Adrenal gland (tissue), 12 donors: ENCODE measurements around the gene LAPTM5. TPM values are rescaled to one million over a fixed set of nuclear protein-coding genes. Genes with fewer than 3 reads are reported as not detected.

ENCODE experiments used
- DNase-seq, 7 donors: peaks; one replicate each; pipeline ENCODE4 v3.0.0-alpha.2; 2019 to 2020
- H3K27ac ChIP-seq, 5 donors: fragments of 200-600 bp; sonication (generic) in 4 of 5; 1 replicate in 3 of 5; 2 replicates in 2 of 5; pipeline versions ENCODE4 v1.5.1 to v1.8.0; 2016 to 2020; ENCODE audit warnings: mild to moderate bottlenecking in 1 of 5
- H3K27me3 ChIP-seq: fragments of 200-600 bp; 2 replicates; pipeline ENCODE4 v1.8.0; 2021
- H3K36me3 ChIP-seq, 2 donors: fragments of 200-600 bp; replicated peaks in 1 of 2; 1 replicate in 1 of 2; 2 replicates in 1 of 2; pipeline versions ENCODE4 v1.5.1 to v1.8.0; 2018 to 2022
- H3K4me1 ChIP-seq, 2 donors: fragments of 200-600 bp; replicated peaks in 1 of 2; 1 replicate in 1 of 2; 2 replicates in 1 of 2; pipeline versions ENCODE4 v1.5.1 to v1.8.0; 2018 to 2021
- H3K4me3 ChIP-seq, 4 donors: fragments of 200-600 bp; sonication (generic) in 3 of 4; one replicate each; pipeline ENCODE4 v1.5.1; 2016 to 2018
- H3K9me3 ChIP-seq, 3 donors: fragments of 200-600 bp; sonication (generic) in 1 of 3; replicated peaks in 1 of 3; 1 replicate in 2 of 3; 2 replicates in 1 of 3; pipeline versions ENCODE4 v1.5.1 to v1.8.0; 2016 to 2021
- POLR2A ChIP-seq, 2 donors: fragments of 450-650 bp; IDR thresholded peaks; one replicate each; pipeline ENCODE4 v1.6.1; 2017; ENCODE audit warnings: antibody characterized with exemption in 2 of 2, mild to moderate bottlenecking in 2 of 2, moderate library complexity in 1 of 2
- WGBS, 4 donors: extraction: QIAGEN DNeasy Blood & Tissue Kit in 2 of 4; methylation state at CpG; one replicate each; pipeline versions ENCODE4 v1.1.5 to v1.1.7; 2013 to 2017; 5-methylcytosine and 5-hydroxymethylcytosine counted together
- intact Hi-C, 2 donors: fragments of 100-400 bp; cut with DNase I; formaldehyde crosslinking; loops; one replicate each; pipeline versions ENCODE4 v1.14.1 to v1.15.0; 2022 to 2023
- polyA plus RNA-seq, 3 donors: library from polyadenylated mRNA; stranded (reverse); fragments of 200-250 nt in 2 of 3; fragments of 350-450 nt in 1 of 3; fragmentation: Illumina TruSeq in 1 of 3; extraction: RNeasy Lipid Tissue Mini Kit (QIAGEN cat#74804) in 1 of 3; gene quantifications; one replicate each; pipeline ENCODE4 v1.2.3, GENCODE V29; 2013 to 2014
- total RNA-seq, 9 donors: library from RNA; depleted of rRNA in 4 of 9; stranded (reverse); fragments of >200 nt in 4 of 9; fragments of 120-200 nt in 1 of 9; fragmentation: NEBNext Ultra II Directional in 1 of 9; extraction: Animal tissue kit (Norgen Biotek cat#: 25700) in 1 of 9; gene quantifications; one replicate each; pipeline versions ENCODE4 v1.1.0 to v1.2.4, GENCODE V29; 2013 to 2023
- TF ChIP-seq, protein P1 (sequence below), 6 experiments: fragments of 450-650 bp in 4 of 6; fragments of 200-600 bp in 2 of 6; sonication (generic) in 1 of 6; IDR thresholded peaks; 1 replicate in 5 of 6; 2 replicates in 1 of 6; pipeline versions ENCODE4 v1.5.1 to v1.8.0; 2016 to 2021; ENCODE audit warnings: antibody characterized with exemption in 6 of 6, mild to moderate bottlenecking in 2 of 6, moderate library complexity in 1 of 6
- donor health status: healthy with polysubstance abuse.
- donor health status: Bipolar disorder and iron deficiency.
- donor health status: DM: yes; HTN: yes; CAD: no.
- donor health status: DM: no; HTN: no; CAD: no.
- donor health status: DM: no; HTN: no; CAD: no.
- donor health status: DM: yes; HTN: yes; CAD: no.

LAPTM5 gene
- total and polyA plus RNA-seq, 12 donors: 7.8 to 177 (median 109) TPM

DNA sequence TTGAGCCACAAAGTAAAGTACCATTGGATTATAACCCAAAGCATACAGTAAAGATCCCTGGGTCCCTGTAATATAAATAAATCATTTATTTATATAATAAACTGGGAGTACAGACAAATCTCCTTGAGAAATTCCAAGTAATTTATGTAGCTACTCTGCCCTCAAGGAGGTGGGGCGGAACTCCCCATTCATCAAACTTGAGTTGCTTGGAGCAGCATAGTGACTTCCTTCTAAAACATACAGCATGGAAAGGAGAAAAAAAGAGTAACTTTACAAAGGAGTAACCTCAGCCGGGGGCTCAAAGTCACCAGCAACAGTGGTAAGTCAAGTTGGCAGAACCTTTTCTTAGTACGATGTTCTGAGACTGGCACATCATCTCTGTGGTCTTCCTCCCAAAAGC is 4.5 kb downstream of the LAPTM5 start:
- Histone ChIP-seq H3K36me3 (no peaks in the 10 kb centered on the region), H3K9me3 (no peaks in the 10 kb centered on the region), H3K4me1 (no peaks in the 10 kb centered on the region), H3K4me3 (peak overlapping the region in 1 of 4 donors; percentile 18), H3K27ac (peak overlapping the region in 1 of 5 donors; percentile 64), H3K27me3 (no peaks in the 10 kb centered on the region)
- 48 to 61% (median 56%) methylated on average over 3 of the region's 3 CpGs for WGBS, 4 donors
- DNase-seq: no peak
- TF ChIP-seq, protein P1, sequence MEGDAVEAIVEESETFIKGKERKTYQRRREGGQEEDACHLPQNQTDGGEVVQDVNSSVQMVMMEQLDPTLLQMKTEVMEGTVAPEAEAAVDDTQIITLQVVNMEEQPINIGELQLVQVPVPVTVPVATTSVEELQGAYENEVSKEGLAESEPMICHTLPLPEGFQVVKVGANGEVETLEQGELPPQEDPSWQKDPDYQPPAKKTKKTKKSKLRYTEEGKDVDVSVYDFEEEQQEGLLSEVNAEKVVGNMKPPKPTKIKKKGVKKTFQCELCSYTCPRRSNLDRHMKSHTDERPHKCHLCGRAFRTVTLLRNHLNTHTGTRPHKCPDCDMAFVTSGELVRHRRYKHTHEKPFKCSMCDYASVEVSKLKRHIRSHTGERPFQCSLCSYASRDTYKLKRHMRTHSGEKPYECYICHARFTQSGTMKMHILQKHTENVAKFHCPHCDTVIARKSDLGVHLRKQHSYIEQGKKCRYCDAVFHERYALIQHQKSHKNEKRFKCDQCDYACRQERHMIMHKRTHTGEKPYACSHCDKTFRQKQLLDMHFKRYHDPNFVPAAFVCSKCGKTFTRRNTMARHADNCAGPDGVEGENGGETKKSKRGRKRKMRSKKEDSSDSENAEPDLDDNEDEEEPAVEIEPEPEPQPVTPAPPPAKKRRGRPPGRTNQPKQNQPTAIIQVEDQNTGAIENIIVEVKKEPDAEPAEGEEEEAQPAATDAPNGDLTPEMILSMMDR (IDR thresholded peaks at IDR 0.05): no peak
- TF ChIP-seq POLR2A (IDR thresholded peaks at IDR 0.05): no peak
- intact Hi-C loops: no loop called here

- no peak for TF ChIP-seq POLR2A (IDR thresholded peaks at IDR 0.05)
- Histone ChIP-seq H3K36me3 (no peaks in the 10 kb centered on the region), H3K27me3 (no peaks in the 10 kb centered on the region), H3K4me3 (no peak overlapping the region), H3K4me1 (no peaks in the 10 kb centered on the region), H3K27ac (no peak overlapping the region), H3K9me3 (no peaks in the 10 kb centered on the region)
- no peak for DNase-seq
- intact Hi-C loops: no loop called here
- WGBS, 4 donors: 54 to 69% (median 56%) methylated on average over 9 of the region's 9 CpGs
Observed at GRCh38 chr1:30752651-30752908, 5.0 kb downstream of the LAPTM5 start.

DNA sequence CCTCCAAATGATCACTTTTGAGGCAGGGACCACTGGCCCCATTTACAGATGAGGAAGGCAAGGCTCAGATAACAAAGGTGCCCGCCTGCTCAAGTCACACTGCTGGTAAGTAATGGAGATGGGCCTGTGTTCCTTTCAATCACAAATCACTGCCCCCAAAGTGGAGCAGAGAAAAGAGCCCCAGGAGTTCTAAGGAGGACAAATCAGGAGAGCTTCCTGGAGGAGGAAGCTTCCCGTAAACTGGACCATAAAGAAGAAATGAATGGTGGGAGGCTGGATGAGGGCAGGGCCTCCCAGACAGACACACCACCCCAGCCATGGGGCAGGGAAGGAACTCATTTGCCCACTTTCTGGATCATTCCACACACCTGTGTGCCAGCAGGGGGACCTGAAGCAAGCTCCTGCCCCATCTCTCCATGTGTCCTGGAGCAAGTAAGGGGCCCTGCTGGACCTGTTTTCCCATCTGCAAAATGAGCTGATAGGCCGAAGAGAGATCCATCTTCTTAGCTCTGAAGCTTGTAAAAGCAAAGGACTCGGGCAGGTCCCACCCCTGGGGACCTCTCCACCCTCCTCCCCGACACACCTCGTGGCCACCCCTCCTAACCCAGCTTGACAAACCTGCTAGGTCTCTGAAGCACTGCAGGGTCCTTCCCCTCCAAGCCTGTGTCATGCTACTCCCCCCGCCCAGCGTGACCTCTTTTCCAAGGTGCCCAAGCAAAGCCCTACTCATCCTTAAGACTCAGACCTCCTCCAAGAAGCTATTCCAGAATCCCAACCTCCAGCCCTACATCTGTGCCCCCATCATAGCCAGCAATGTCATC is 5.5 kb downstream of the LAPTM5 start:
- H3K9me3 ChIP-seq: no peaks in the 10 kb centered on the region
- no peaks in the 10 kb centered on the region for H3K4me1 ChIP-seq
- intact Hi-C loops: no loop called here
- H3K36me3 ChIP-seq: no peaks in the 10 kb centered on the region
- 73 to 90% (median 81%) methylated on average over 4 to 8 of the region's 8 CpGs for WGBS, 4 donors
- no peak for DNase-seq
- TF ChIP-seq, protein P1 (IDR thresholded peaks at IDR 0.05): no peak
- no peak for TF ChIP-seq POLR2A (IDR thresholded peaks at IDR 0.05)
- no peaks in the 10 kb centered on the region for H3K27me3 ChIP-seq
- no peak overlapping the region for H3K27ac ChIP-seq
- H3K4me3 ChIP-seq: no peak overlapping the region

GRCh38 chr1:30750731-30751291 is 6.8 kb downstream of the LAPTM5 start:
- intact Hi-C loops: no loop called here
- no peaks in the 10 kb centered on the region for H3K9me3 ChIP-seq
- peak overlapping the region in 1 of 5 donors; percentile 22 for H3K27ac ChIP-seq
- H3K27me3 ChIP-seq: no peaks in the 10 kb centered on the region
- H3K4me3 ChIP-seq: no peak overlapping the region
- TF ChIP-seq POLR2A (IDR thresholded peaks at IDR 0.05): no peak
- TF ChIP-seq, protein P1 (IDR thresholded peaks at IDR 0.05): no peak
- no peaks in the 10 kb centered on the region for H3K36me3 ChIP-seq
- 70 to 92% (median 80%) methylated on average over 5 to 10 of the region's 10 CpGs for WGBS, 4 donors
- no peak for DNase-seq
- peaks cover 0 to 9% of the 10 kb centered on the region in 2 donors for H3K4me1 ChIP-seq
